Measurements from ENCODE around the gene ZBTB7C.

Gene ZBTB7C

GRCh38 chr18:48407358-48407757, 1.8 kb downstream of the ZBTB7C start:
- H3K4me1 Mint-ChIP-seq = peaks cover 20% of the 10 kb centered on the region

GRCh38 chr18:48405978-48406377, 3.2 kb downstream of the ZBTB7C start:
- no peak overlapping the region for H3K4me3 Mint-ChIP-seq
- no peak for DNase-seq
- H3K36me3 Mint-ChIP-seq = no peaks in the 10 kb centered on the region
- no peaks in the 10 kb centered on the region for H3K9me3 Mint-ChIP-seq
- H3K4me1 Mint-ChIP-seq = peaks cover 19% of the 10 kb centered on the region
- H3K27ac Mint-ChIP-seq = no peak overlapping the region
- H3K27me3 Mint-ChIP-seq = peaks cover 86% of the 10 kb centered on the region
- CTCF ChIA-PET = no interaction called here

More at GRCh38 chr18:48407358-48407757, 1.8 kb downstream of the ZBTB7C start:
- peaks cover 88% of the 10 kb centered on the region for H3K27me3 Mint-ChIP-seq
- H3K9me3 Mint-ChIP-seq = no peaks in the 10 kb centered on the region
- no peak for DNase-seq
- no peak overlapping the region for H3K27ac Mint-ChIP-seq
- H3K36me3 Mint-ChIP-seq = no peaks in the 10 kb centered on the region
- CTCF ChIA-PET = no interaction called here
- H3K4me3 Mint-ChIP-seq = peak overlapping the region; percentile 75

- peaks cover 22% of the 10 kb centered on the region for H3K4me1 Mint-ChIP-seq
- H3K4me3 Mint-ChIP-seq = no peak overlapping the region
- no peak overlapping the region for H3K27ac Mint-ChIP-seq
- DNase-seq = no peak
- peaks cover 83% of the 10 kb centered on the region for H3K27me3 Mint-ChIP-seq
- no peaks in the 10 kb centered on the region for H3K36me3 Mint-ChIP-seq
- CTCF ChIA-PET = no interaction called here
- no peaks in the 10 kb centered on the region for H3K9me3 Mint-ChIP-seq
Observed at GRCh38 chr18:48404716-48405507, 4.3 kb downstream of the ZBTB7C start.

GRCh38 chr18:48402953-48403352, 6.2 kb downstream of the ZBTB7C start:
- Mint-ChIP-seq H3K4me3 (no peak overlapping the region), H3K36me3 (no peaks in the 10 kb centered on the region), H3K4me1 (peaks cover 34% of the 10 kb centered on the region), H3K27me3 (peaks cover 82% of the 10 kb centered on the region), H3K9me3 (no peaks in the 10 kb centered on the region), H3K27ac (no peak overlapping the region)
- CTCF ChIA-PET = no interaction called here
- no peak for DNase-seq

GRCh38 chr18:48399303-48400075, 9.7 kb downstream of the ZBTB7C start:
- peaks cover 30% of the 10 kb centered on the region for H3K4me1 Mint-ChIP-seq
- peak overlapping the region; percentile 60 for H3K27ac Mint-ChIP-seq
- no peak for DNase-seq
- no peak overlapping the region for H3K4me3 Mint-ChIP-seq
- CTCF ChIA-PET = no interaction called here
- no peaks in the 10 kb centered on the region for H3K36me3 Mint-ChIP-seq
- no peaks in the 10 kb centered on the region for H3K9me3 Mint-ChIP-seq
- peaks cover 78% of the 10 kb centered on the region for H3K27me3 Mint-ChIP-seq

- H3K36me3 Mint-ChIP-seq = no peaks in the 10 kb centered on the region
- CTCF ChIA-PET = no interaction called here
- peaks cover 34% of the 10 kb centered on the region for H3K4me1 Mint-ChIP-seq
- H3K4me3 Mint-ChIP-seq = no peak overlapping the region
- H3K27ac Mint-ChIP-seq = no peak overlapping the region
- no peaks in the 10 kb centered on the region for H3K9me3 Mint-ChIP-seq
- DNase-seq = no peak
- H3K27me3 Mint-ChIP-seq = peaks cover 81% of the 10 kb centered on the region
Observed at GRCh38 chr18:48398074-48398473, 11.1 kb downstream of the ZBTB7C start.

- Mint-ChIP-seq H3K27me3 (peaks cover 84% of the 10 kb centered on the region), H3K4me3 (no peak overlapping the region), H3K27ac (no peak overlapping the region), H3K36me3 (no peaks in the 10 kb centered on the region), H3K4me1 (peaks cover 34% of the 10 kb centered on the region), H3K9me3 (no peaks in the 10 kb centered on the region)
- DNase-seq = no peak
- CTCF ChIA-PET = interaction anchor here (1.0 kb wide), 1 partner anchor 48 kb away, joined by 3 read pairs; no protein-coding TSS in a partner anchor
Observed at GRCh38 chr18:48397021-48397420, 12.2 kb downstream of the ZBTB7C start.

GRCh38 chr18:48396561-48396960, 12.6 kb downstream of the ZBTB7C start:
- Mint-ChIP-seq H3K36me3 (no peaks in the 10 kb centered on the region), H3K4me1 (peaks cover 34% of the 10 kb centered on the region), H3K9me3 (no peaks in the 10 kb centered on the region), H3K27me3 (peaks cover 84% of the 10 kb centered on the region), H3K4me3 (no peak overlapping the region), H3K27ac (no peak overlapping the region)
- no peak for DNase-seq
- CTCF ChIA-PET = interaction anchor here (1.0 kb wide), 1 partner anchor 49 kb away, joined by 3 read pairs; no protein-coding TSS in a partner anchor

- no peak for DNase-seq
- Mint-ChIP-seq H3K9me3 (no peaks in the 10 kb centered on the region), H3K36me3 (no peaks in the 10 kb centered on the region), H3K4me3 (no peak overlapping the region), H3K4me1 (peaks cover 31% of the 10 kb centered on the region), H3K27me3 (peaks cover 86% of the 10 kb centered on the region), H3K27ac (no peak overlapping the region)
- CTCF ChIA-PET = no interaction called here
Observed at GRCh38 chr18:48395646-48396045, 13.5 kb downstream of the ZBTB7C start.

GRCh38 chr18:48394176-48394575, 15.0 kb downstream of the ZBTB7C start:
- Mint-ChIP-seq H3K27me3 (peaks cover 78% of the 10 kb centered on the region), H3K27ac (no peak overlapping the region), H3K36me3 (no peaks in the 10 kb centered on the region), H3K9me3 (no peaks in the 10 kb centered on the region), H3K4me3 (no peak overlapping the region), H3K4me1 (peaks cover 16% of the 10 kb centered on the region)
- CTCF ChIA-PET = no interaction called here
- DNase-seq = no peak

GRCh38 chr18:48393776-48394175, 15.4 kb downstream of the ZBTB7C start:
- H3K9me3 Mint-ChIP-seq = no peaks in the 10 kb centered on the region
- peaks cover 12% of the 10 kb centered on the region for H3K4me1 Mint-ChIP-seq
- peaks cover 81% of the 10 kb centered on the region for H3K27me3 Mint-ChIP-seq
- H3K36me3 Mint-ChIP-seq = no peaks in the 10 kb centered on the region
- H3K4me3 Mint-ChIP-seq = no peak overlapping the region
- H3K27ac Mint-ChIP-seq = no peak overlapping the region
- CTCF ChIA-PET = no interaction called here
- DNase-seq = no peak

- peaks cover 7% of the 10 kb centered on the region for H3K4me1 Mint-ChIP-seq
- no peak for DNase-seq
- no peak overlapping the region for H3K4me3 Mint-ChIP-seq
- no peak overlapping the region for H3K27ac Mint-ChIP-seq
- CTCF ChIA-PET = no interaction called here
- H3K9me3 Mint-ChIP-seq = no peaks in the 10 kb centered on the region
- no peaks in the 10 kb centered on the region for H3K36me3 Mint-ChIP-seq
- H3K27me3 Mint-ChIP-seq = peaks cover 78% of the 10 kb centered on the region
Observed at GRCh38 chr18:48393170-48393569, 16.0 kb downstream of the ZBTB7C start.

GRCh38 chr18:48392268-48392667, 16.9 kb downstream of the ZBTB7C start:
- Mint-ChIP-seq H3K27ac (no peak overlapping the region), H3K9me3 (no peaks in the 10 kb centered on the region), H3K4me3 (no peak overlapping the region), H3K36me3 (no peaks in the 10 kb centered on the region), H3K4me1 (peaks cover 3% of the 10 kb centered on the region), H3K27me3 (peaks cover 78% of the 10 kb centered on the region)
- CTCF ChIA-PET = no interaction called here
- no peak for DNase-seq

GRCh38 chr18:48391868-48392267, 17.3 kb downstream of the ZBTB7C start:
- Mint-ChIP-seq H3K27me3 (peaks cover 78% of the 10 kb centered on the region), H3K9me3 (no peaks in the 10 kb centered on the region), H3K27ac (no peak overlapping the region), H3K36me3 (no peaks in the 10 kb centered on the region), H3K4me3 (no peak overlapping the region), H3K4me1 (peaks cover 3% of the 10 kb centered on the region)
- CTCF ChIA-PET = no interaction called here
- no peak for DNase-seq

GRCh38 chr18:48390641-48391040, 18.5 kb downstream of the ZBTB7C start:
- H3K9me3 Mint-ChIP-seq = no peaks in the 10 kb centered on the region
- DNase-seq = no peak
- no peak overlapping the region for H3K27ac Mint-ChIP-seq
- no peak overlapping the region for H3K4me3 Mint-ChIP-seq
- H3K36me3 Mint-ChIP-seq = no peaks in the 10 kb centered on the region
- peaks cover 77% of the 10 kb centered on the region for H3K27me3 Mint-ChIP-seq
- peaks cover 8% of the 10 kb centered on the region for H3K4me1 Mint-ChIP-seq
- CTCF ChIA-PET = no interaction called here

Data from activated naive CD4-positive, alpha-beta T cell treated with anti-CD3 and anti-CD28 coated beads, Interleukin-2, amount 10 ng/mL, durations not matched to agents 7 days and 5 days (primary cell).